ENCODE measurements around the gene WDR3.

WDR3 gene

DNA sequence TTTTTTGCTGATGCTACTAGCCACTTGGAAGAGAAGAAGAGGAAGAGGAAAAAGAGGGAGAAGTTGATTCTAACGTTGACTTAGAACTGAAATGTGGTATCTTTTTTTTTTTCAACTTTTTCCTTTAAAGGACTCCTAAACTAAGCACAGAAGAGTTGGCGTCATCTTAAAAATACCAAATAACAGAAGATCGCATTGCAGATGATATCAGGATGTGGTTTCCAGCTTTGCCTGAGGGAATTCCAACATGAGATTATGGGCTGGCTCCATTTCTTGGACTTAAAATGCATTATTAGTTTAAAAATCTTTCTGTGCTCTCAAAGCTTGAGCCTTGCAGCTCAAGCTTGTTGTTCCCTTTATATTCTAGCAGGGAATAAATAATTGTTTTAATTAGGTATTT lies 29.8 kb downstream of the WDR3 start:
- DNase-seq = no peak

DNA sequence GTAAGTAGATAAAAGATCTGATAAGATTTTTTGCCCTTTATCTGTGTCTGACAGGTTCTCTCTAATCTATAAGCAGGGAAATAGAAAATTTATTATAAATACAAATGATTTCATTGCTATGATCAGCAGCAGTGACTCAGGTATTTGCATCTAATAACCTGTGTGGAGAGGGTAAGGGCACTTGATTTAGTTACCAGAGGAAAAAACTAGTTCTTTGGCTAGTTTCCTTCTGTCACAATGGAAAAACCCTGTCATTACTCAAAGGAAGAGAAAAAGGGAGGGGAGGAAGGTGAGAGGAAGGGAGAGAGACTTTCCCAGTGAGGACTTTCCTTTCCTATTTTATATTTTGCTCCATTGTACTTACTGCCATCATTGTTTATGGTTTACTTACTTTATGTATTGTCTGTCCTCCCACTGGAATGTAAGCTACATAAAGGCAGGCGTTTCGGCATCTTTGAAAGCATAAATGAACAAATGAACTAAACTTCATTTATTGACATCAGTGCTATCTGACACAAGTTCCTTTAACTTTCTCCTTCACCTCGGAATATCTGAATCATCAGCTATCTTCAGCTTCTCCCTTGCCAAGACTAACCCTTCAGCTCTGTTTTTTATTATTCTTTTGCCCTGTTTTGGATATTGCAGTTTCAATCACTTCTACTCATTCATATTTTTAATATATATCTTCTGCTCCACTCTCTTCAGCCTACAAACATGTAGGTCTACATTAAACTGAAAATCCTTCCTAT lies 34.9 kb downstream of the WDR3 start:
- no peak for DNase-seq

DNA sequence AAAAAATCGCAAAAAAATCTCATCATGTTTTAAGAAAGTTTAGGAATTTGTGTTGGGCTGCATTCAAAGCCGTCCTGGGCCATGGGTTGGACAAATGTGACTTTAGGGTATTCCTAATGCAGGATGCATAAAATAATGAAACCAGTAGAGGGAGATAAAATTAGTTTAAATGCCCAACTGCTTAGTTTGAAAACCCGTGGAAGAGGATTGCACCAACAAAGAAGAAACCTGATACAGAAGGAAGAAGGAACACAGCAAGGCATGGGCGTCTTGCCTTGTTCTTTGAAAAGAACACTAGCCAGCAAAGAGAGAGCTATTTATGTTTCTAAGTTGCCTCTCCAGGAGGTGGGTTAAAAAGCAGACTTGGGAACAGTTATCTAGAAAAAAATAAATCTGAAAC lies 37.9 kb downstream of the WDR3 start:
- no peak for DNase-seq

DNA sequence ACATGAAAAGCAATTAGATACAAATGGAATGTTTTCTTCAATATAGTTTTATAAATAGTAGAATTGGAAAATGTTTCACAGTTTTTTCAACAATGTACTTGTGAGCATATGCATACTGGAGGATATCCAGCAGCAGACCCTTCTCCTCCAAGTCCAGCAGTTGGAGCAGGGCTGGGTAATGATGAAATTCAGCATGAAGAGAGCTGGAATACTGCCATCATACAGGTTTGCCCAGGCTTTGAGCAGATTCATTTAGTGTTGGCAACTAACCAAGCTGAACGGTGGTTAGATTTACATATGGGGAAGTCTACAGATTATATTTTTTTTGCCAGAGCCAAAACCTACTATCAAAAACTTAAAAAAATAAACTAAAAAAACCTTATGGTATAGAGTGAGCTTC lies 38.3 kb downstream of the WDR3 start:
- DNase-seq = no peak

DNA sequence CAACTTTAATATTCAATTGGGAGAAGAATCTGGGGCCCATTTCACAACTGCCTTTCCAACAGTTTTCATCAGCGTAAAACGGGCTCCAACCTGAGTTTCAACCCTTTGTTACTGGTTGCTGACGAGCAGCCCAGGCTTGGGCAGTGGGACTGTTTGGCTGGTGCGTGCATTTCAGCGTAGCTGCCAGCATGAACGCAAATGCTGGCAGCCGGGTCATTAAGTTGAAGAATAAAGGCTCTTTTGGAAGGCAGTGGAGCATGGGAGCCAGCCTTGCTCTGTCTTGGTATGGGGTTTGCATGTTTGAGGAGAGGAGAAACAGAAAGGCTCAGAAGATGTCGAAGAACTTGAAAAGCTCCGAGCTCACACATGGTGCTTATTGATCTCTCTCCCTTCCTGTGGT lies 40.7 kb downstream of the WDR3 start:
- no peak for DNase-seq

DNA sequence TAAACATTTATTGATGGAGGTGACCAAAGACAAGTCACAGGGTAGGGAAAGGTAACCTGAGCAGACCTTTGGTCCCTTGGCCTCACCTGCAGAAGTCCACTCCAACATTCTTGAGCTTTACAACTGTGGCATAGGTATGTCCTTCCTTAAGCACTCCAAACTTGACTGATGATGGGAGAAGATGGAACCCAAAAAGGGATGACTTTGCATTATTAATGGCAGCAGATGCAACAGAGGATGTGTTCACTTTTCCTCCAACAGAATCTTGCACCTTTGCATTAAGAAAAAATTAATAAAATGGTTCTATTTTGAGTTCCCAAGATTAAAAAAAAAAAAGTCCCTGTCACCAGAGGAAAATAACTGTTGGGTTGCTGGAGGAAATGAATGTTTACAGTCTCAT lies 42.2 kb downstream of the WDR3 start:
- no peak for DNase-seq

DNA sequence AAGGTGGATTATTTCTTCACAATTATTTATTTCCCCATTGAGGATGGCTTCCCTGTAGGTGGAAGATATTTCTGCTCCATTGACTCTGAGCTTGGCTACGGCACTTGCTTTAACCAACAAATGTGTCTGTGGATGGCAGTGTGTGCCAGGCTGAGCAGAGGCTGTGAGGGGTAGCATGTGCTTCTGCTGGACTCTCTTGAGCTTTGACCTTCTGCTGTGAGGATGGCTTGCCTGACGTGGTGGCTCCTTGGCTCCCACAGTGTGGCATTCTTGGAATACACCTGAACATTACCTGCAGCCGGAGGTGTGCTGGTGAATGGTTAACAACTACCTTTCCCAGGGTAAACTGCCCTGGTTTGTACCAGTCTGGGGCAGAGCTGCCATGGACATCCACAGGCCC lies 46.8 kb downstream of the WDR3 start:
- DNase-seq = no peak

DNA sequence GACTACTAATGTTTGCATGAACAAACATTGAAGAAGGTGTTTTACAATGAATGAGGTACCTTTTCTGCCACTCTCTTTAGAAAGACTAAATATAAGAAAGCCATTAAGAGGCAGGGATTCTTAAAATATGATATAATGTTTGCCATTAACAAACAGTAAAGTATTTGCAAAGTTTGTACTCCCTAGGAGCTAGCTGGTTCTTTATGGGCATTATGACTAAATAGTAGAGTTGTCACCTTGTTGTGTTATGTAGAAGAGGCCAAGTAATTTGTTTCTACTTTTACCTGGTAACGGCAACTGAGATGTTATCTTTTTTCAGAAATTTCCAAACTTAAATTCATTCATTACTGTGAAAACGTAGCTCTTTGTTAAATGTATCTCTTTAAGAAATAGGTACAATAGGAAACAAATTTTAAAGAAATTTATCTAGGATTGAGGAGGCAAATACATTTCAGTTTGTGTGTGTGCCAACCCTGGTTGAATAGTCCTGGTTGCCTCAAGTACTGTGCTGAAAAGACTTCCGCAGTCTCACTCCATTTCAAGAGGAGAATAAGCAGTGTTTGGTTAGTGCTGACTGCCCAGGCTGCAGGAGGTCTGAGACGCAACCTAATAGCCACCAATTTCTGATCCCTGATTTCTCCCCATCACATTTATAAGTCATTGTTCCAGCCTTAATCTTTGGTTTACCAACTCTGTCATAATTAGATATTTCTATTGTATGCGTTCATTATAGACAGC lies 52.1 kb downstream of the WDR3 start:
- DNase-seq = no peak

DNA sequence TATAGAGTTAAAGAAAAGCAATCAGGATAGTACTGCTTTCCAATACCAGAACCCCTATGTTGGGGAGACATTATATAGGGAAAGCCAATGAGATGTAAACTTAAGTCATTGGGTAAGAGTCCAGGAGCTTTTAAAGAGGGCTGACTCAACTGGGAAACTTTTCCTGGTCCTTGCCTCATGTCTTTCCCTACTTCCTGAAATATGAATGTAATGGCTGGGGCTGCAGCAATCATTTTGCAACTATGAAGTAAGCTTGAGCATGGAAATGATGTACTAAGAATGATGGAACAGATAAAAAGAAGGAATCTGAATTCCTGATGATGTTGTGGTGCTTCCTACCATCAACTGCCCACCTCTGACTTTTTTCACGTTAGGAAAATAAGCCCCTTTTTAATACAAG lies 55.7 kb downstream of the WDR3 start:
- DNase-seq = no peak

DNA sequence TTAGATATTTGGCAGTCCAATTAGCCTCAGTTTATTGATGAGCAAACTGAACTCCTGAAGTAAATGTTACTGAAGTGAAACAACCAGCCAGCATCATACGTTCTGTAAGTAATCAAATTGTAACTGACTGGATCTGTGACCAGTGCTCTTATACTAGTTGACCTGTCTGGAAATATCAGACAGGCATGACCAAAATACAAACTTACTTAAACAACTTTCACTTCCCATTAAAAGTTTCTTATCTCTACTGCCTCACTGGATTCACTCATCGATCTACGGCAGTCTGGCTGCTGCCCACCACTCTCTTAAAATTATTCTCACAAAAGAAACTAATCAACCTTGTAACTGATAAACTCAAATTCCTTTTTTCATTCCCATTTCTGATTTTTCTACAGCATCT lies 56.4 kb downstream of the WDR3 start:
- no peak for DNase-seq

DNA sequence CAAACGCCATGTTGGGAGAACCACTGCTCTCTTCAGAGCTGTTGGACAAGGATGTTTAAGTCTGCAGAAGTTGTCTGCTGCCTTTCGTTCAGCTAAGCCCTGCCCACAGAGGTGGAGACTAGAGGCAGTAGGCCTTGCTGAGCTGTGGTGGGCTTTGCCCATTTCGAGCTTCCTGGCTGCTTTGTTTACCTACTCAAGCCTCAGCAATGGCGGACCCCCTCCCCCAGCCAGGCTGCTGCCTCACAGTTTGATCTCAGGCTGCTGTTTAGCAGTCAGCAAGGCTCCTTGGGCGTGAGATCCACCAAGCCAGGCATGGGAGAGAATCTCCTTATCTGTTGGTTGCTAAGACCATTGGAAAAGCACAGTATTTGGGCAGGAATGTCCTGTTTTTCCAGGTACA lies 74.8 kb downstream of the WDR3 start:
- no peak for DNase-seq

DNA sequence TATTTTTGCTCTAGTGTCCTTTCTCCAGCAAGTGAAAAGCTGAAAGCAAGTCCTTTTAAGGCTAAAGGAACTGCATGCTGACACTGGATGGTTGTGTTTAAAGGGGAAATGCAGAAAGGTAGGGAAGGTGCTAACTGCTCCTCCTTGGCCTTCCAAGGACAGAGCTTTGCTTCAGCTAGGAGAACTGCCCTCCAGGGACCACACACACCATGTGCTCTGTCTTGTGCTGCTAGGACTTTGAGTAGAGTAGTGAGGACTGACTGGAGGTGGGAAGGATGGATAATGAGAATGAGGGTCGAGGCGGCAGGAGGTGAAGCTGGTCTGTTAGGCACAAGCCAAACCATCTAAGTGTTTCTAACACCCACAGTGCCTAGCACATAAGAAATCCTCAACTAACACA lies 77.9 kb downstream of the WDR3 start:
- no peak for DNase-seq

DNA sequence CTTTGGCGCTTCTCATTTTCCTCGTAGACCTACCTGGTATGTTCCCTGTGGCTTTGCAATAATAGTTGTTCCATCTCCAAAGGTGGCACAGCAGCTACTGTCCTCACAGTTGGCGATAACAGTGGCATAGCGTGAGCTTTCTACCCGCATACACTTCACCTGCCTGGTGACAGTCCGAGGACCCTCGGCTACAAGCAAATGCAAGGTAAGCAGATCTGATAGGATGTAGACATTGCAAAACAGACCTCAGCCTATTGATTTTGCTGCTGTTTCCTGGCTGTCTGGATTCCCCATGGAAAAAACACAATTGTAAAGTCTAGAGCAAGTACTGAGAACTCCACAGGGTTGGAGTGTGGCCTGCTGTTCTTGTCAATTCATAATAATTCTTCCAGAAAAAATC lies 78.5 kb downstream of the WDR3 start:
- DNase-seq = no peak

DNA sequence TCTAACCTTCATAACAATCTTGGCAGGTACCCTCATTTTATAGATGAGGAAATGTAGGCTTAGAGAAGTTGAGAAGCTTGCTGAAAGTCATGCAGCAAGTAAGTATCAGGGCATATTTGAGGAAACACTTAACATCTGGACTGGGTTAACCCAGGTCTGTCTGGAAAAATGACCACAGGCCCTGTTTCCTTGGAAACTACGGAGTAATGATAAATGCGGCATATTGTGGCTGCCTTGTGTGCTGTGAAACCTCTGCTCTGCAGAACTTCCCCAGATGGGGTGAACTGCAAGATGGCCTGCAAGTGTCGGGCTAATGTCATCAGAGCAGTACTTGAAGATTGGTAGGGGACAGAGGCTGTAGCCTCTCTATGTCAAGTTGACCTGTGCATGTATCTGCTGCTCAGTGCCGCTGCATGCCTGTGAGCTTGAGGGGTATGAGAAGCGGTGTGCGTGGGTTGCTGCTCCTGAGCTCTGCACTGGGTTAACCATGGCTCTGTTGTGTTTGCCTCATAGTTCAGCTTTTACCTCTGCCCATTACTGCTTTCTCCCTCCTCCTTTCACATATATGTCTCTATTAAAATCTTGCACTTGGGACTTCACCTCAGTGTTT lies 83.1 kb downstream of the WDR3 start:
- DNase-seq = no peak

DNA sequence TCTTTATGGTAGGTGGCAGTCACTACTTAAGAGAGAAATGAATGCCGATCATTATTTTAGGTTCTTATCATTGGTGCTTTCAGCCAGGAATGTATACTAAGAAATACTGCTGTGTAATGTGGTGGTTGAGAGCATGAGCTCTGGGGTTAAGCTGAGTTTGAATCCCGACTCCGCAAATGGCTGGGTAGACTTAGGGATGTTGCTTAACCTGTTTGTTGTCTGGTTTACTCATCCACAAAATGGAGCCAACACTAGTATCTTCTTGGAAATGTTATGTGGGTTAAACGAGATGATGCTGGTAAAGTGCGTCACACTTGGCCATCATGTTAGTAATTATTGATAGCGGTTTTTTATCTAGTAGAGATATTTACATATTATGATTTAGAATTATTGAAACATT lies 83.8 kb downstream of the WDR3 start:
- DNase-seq = no peak

DNA sequence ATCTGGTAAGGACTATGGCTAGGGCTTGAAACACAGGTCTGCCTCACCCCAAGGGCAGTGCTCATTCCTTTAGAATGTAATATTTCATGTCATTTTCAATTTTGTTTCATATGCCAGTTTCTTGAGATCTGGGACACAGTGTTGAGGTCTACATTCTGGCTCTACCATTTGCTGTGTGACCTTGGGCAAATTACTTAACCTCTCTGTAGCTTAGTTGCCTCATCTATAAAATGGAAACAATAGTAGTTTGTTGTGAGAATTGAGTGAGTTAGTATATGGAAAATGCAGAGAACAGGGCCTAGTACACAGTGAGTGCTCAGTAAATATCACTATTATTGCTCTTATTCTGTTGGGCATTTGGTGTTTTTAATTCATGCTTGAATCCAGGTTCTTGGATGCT lies 84.4 kb downstream of the WDR3 start:
- DNase-seq = no peak
